K562 (cell line): ENCODE measurements around the gene PRKAA1. TPM values are rescaled to one million over a fixed set of nuclear protein-coding genes. Genes with fewer than 3 reads are reported as not detected.
A peak's percentile ranks its signal among the peaks of the same experiment; 100 is the strongest.

Experiments
- CBFA2T3 ChIP-seq: fragments of 450-650 bp; IDR thresholded peaks from 2 replicates; pipeline ENCODE4 v1.6.1; 2017
- CHCHD3 ChIP-seq: fragments of 250-450 bp; sonication (Bioruptor Pico); IDR thresholded peaks from 2 replicates; pipeline ENCODE4 v2.1.2; 2022; ENCODE audit warnings: mild to moderate bottlenecking
- KDM1A ChIP-seq, 2 experiments: fragments of 450-650 bp; IDR thresholded peaks; 2 replicates each; pipeline ENCODE4 v1.6.1; 2016; ENCODE audit warnings: mild to moderate bottlenecking in 2 of 2
- MIER1 ChIP-seq: fragments of 450-650 bp; IDR thresholded peaks from 2 replicates; pipeline ENCODE4 v1.6.1; 2016; ENCODE audit warnings: antibody characterized with exemption, mild to moderate bottlenecking, low read depth
- NUFIP1 ChIP-seq: fragments of 450-650 bp; IDR thresholded peaks from 2 replicates; pipeline ENCODE4 v1.6.1; 2018; ENCODE audit not compliant: partially characterized antibody
- ZNF24 ChIP-seq: fragments of 450-650 bp; IDR thresholded peaks from 2 replicates; pipeline ENCODE4 v1.6.1; 2016
- ZNF311 ChIP-seq: fragments of 250-450 bp; sonication (Bioruptor Pico); IDR thresholded peaks from 2 replicates; pipeline ENCODE4 v1.4.0; 2020; ENCODE audit warnings: mild to moderate bottlenecking, moderate library complexity
- ZNF354B ChIP-seq: fragments of 250-450 bp; sonication (Bioruptor Pico); IDR thresholded peaks from 2 replicates; pipeline ENCODE4 v1.4.0; 2020
- ZNF830 ChIP-seq: fragments of 250-450 bp; sonication (Bioruptor Pico); IDR thresholded peaks from 2 replicates; pipeline ENCODE4 v1.5.0; 2021; ENCODE audit warnings: mild to moderate bottlenecking
- polyA plus RNA-seq, 8 experiments: library from polyadenylated mRNA; depleted of rRNA in 4 of 8; stranded (reverse) in 5 of 8; unstranded in 3 of 8; fragments of >200 nt; fragmentation: Nextera tagmentation in 2 of 8; fragmentation: Illumina TruSeq in 1 of 8; extraction: Ambion mirVana in 2 of 8; extraction: Trizol in 1 of 8; gene quantifications; 2 replicates each; pipeline versions ENCODE4 v1.2.1 to v1.2.3, GENCODE V29; 2011 to 2014; ENCODE audit warnings: inconsistent platforms in 1 of 8, missing spikeins in 1 of 8
- total RNA-seq, 7 experiments: library from RNA; depleted of rRNA in 6 of 7; stranded (reverse); fragments of >200 nt in 6 of 7; fragmentation: Illumina TruSeq in 2 of 7; extraction: Trizol in 2 of 7; gene quantifications; 2 replicates each; pipeline versions ENCODE4 v1.2.1 to v1.2.3, GENCODE V29; 2011 to 2021; ENCODE audit warnings: low replicate concordance in 1 of 7
- TF ChIP-seq, protein P1 (sequence below): fragments of 450-650 bp; formaldehyde crosslinking; IDR thresholded peaks from 2 replicates; pipeline ENCODE4 v1.4.0; 2022; ENCODE audit warnings: missing genetic modification characterization
- TF ChIP-seq, protein P2 (sequence below): fragments of 250-450 bp; sonication (Bioruptor Pico); IDR thresholded peaks from 2 replicates; pipeline ENCODE4 v1.9.0; 2021; ENCODE audit warnings: mild to moderate bottlenecking
- TF ChIP-seq, protein P3 (sequence below), 2 experiments: fragments of 450-650 bp in 1 of 2; sonication (generic) in 1 of 2; formaldehyde crosslinking in 1 of 2; IDR thresholded peaks; 2 replicates each; pipeline versions ENCODE4 v1.7.1 to v1.9.0; 2016 to 2022; ENCODE audit warnings: inconsistent platforms in 1 of 2, mild to moderate bottlenecking in 1 of 2, missing genetic modification reagents in 1 of 2
- TF ChIP-seq, protein P4 (sequence below): IDR thresholded peaks from 3 replicates; pipeline ENCODE4 v1.6.1; 2011; ENCODE audit warnings: borderline replicate concordance, mild to moderate bottlenecking; ENCODE audit not compliant: insufficient read length, insufficient read depth

Gene PRKAA1
- total and polyA plus RNA-seq, 9 of the 15 experiments (the other 6 are each of a cell fraction or from before 2014, with no cell fraction given): 24.5 to 84.0 (median 51.4) TPM

DNA sequence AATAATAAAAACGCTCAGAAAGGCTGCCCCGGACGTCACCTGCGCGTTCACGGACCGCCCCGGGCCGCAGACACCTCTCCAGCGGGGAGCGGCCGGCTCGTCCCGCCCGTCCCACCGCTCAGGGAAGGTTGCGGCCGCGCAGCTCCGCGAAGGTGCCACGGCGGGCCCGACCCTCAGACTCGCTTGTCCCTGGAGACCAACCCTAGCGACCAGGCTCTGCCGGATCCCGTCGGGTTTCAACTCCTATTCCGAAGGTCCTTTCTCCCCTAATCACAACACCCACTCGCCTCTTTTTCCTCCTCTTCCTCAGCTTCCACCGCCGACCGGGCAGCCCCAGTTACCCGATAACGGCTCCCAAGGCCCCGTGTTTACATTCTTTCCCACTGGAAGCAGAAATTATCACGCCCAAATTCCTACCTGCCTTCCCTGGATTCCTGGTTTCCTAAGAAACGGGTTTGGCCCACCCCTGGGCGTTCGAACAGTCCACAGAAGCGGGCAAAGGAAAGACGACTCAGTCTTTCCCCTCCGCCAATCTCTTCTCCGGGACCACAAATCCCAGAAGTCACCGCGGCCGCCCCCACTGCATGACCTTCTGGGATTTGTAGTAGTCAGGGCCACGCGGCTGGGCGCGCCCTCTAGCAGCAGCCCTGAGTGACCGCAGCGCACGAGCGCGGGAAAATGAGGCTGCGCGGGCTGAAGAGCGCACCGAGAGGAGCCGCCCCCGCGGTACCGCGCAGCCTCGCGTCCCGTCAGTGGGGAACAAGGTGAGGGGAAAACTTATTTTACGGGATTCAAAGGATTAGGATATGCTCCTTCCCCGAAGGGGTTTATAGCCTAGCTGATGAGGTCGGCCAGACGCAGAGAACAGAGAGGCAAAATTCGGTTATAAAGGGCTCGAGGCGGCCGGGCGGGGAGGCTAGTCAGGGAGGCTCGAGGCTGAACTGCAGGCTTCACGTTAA is 42.5 kb downstream of the PRKAA1 start, which contains the start of gene TTC33 (continued):
- TF ChIP-seq ZNF24 (peak; percentile 74; the same call in 1 of the 2 replicates), MIER1 (no peak), CBFA2T3 (0 out of 2 replicates have a peak, but pooled peaks have one; percentile 11), ZNF830 (CRISPR knock-in tag) (no peak), ZNF311 (no peak), KDM1A (IDR thresholded peaks at IDR 0.05) (peak in 1 of 2 experiments; percentile 20; a peak in 2 of 4 replicates), ZNF354B (CRISPR knock-in tag) (peak; percentile 7; the same call in 1 of the 2 replicates), NUFIP1 (no peak), CHCHD3 (CRISPR knock-in tag) (no peak)
- TF ChIP-seq, protein P1, sequence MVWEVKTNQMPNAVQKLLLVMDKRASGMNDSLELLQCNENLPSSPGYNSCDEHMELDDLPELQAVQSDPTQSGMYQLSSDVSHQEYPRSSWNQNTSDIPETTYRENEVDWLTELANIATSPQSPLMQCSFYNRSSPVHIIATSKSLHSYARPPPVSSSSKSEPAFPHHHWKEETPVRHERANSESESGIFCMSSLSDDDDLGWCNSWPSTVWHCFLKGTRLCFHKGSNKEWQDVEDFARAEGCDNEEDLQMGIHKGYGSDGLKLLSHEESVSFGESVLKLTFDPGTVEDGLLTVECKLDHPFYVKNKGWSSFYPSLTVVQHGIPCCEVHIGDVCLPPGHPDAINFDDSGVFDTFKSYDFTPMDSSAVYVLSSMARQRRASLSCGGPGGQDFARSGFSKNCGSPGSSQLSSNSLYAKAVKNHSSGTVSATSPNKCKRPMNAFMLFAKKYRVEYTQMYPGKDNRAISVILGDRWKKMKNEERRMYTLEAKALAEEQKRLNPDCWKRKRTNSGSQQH (CRISPR knock-in tag): peak; percentile 53
- TF ChIP-seq, protein P2, sequence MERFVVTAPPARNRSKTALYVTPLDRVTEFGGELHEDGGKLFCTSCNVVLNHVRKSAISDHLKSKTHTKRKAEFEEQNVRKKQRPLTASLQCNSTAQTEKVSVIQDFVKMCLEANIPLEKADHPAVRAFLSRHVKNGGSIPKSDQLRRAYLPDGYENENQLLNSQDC (CRISPR knock-in tag): no peak
- TF ChIP-seq, protein P3, sequence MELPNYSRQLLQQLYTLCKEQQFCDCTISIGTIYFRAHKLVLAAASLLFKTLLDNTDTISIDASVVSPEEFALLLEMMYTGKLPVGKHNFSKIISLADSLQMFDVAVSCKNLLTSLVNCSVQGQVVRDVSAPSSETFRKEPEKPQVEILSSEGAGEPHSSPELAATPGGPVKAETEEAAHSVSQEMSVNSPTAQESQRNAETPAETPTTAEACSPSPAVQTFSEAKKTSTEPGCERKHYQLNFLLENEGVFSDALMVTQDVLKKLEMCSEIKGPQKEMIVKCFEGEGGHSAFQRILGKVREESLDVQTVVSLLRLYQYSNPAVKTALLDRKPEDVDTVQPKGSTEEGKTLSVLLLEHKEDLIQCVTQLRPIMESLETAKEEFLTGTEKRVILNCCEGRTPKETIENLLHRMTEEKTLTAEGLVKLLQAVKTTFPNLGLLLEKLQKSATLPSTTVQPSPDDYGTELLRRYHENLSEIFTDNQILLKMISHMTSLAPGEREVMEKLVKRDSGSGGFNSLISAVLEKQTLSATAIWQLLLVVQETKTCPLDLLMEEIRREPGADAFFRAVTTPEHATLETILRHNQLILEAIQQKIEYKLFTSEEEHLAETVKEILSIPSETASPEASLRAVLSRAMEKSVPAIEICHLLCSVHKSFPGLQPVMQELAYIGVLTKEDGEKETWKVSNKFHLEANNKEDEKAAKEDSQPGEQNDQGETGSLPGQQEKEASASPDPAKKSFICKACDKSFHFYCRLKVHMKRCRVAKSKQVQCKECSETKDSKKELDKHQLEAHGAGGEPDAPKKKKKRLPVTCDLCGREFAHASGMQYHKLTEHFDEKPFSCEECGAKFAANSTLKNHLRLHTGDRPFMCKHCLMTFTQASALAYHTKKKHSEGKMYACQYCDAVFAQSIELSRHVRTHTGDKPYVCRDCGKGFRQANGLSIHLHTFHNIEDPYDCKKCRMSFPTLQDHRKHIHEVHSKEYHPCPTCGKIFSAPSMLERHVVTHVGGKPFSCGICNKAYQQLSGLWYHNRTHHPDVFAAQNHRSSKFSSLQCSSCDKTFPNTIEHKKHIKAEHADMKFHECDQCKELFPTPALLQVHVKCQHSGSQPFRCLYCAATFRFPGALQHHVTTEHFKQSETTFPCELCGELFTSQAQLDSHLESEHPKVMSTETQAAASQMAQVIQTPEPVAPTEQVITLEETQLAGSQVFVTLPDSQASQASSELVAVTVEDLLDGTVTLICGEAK (IDR thresholded peaks at IDR 0.05): peak; percentile 58; the same call in 1 of the 2 replicates
- TF ChIP-seq, protein P3 (CRISPR knock-in tag; IDR thresholded peaks at IDR 0.05): no peak
- TF ChIP-seq, protein P4, sequence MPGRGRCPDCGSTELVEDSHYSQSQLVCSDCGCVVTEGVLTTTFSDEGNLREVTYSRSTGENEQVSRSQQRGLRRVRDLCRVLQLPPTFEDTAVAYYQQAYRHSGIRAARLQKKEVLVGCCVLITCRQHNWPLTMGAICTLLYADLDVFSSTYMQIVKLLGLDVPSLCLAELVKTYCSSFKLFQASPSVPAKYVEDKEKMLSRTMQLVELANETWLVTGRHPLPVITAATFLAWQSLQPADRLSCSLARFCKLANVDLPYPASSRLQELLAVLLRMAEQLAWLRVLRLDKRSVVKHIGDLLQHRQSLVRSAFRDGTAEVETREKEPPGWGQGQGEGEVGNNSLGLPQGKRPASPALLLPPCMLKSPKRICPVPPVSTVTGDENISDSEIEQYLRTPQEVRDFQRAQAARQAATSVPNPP: no peak
